CD4-positive, alpha-beta T cell treated with Interleukin-2 at 100 ng/mL for 4 hours (primary cell): Measurements from ENCODE around the gene SMARCAD1.

Source experiments
- DNase-seq: peaks from one replicate; pipeline ENCODE4 v3.0.0-alpha.2; 2020; ENCODE audit warnings: low spot score

Gene SMARCAD1, protein sequence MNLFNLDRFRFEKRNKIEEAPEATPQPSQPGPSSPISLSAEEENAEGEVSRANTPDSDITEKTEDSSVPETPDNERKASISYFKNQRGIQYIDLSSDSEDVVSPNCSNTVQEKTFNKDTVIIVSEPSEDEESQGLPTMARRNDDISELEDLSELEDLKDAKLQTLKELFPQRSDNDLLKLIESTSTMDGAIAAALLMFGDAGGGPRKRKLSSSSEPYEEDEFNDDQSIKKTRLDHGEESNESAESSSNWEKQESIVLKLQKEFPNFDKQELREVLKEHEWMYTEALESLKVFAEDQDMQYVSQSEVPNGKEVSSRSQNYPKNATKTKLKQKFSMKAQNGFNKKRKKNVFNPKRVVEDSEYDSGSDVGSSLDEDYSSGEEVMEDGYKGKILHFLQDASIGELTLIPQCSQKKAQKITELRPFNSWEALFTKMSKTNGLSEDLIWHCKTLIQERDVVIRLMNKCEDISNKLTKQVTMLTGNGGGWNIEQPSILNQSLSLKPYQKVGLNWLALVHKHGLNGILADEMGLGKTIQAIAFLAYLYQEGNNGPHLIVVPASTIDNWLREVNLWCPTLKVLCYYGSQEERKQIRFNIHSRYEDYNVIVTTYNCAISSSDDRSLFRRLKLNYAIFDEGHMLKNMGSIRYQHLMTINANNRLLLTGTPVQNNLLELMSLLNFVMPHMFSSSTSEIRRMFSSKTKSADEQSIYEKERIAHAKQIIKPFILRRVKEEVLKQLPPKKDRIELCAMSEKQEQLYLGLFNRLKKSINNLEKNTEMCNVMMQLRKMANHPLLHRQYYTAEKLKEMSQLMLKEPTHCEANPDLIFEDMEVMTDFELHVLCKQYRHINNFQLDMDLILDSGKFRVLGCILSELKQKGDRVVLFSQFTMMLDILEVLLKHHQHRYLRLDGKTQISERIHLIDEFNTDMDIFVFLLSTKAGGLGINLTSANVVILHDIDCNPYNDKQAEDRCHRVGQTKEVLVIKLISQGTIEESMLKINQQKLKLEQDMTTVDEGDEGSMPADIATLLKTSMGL

DNA sequence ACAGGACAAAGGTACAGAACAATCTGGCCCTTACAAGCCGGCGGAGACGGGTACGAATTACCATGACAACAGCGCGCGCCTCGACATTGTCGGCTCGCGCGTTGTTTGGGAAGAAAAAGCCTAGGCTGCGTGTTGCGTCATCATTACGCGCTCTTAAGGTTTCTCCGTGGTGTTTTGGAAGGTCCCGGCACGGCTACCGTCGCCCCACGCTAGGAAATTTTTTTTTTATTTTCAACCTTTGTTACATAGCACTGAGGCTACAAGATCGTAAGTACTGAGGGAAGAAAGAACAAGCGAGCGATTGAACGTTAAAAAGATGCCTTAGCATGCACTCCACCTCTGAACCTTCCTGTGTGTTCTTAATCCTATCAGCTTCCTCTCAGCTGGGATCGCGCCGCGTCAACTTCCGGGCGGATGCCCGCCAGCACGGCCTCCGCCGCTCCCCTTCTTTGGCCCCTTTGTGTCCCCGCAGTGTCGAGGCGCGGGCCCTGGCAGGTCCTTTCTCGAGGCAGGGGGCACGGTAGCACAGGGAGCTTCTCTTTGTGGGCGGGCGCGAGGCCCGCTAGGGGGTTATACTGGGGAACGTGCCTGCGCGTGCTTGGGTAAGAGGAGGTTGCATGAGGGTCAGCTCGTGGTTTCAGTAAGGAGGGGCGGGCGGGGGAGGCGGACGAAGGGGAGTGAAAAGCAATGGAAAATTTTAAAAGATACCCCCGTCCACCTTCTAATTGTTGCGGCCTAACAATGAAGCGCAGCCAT, at the start of gene SMARCAD1:
Gene SMARCAD1 (plus strand): TSS at position 397 of the 756 bp plus-strand sequence. CDS start 530 bp downstream, outside the sequence.
- peak; percentile 86 for DNase-seq

- no peak for DNase-seq
These were observed 48.8 kb upstream of the SMARCAD1 start for GRCh38 chr4:94158883-94159282.

DNA sequence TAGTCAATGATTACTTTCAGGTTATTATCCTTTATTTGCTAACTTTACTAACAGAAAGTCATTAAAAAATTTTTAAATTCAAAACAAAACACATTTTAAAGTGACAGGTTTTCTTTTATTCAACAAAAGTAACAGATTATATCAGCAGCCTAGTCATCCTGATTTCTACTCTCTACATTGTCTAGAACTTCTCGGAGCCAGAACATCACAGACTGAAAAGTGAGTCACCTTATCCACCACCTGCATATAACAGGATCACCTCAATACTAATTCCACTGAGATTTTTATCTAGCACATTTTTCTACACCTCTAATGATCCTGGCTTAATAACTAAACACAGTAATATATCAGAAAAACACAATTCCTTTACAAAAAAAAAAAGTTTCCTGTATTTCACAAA, 47.9 kb upstream of the SMARCAD1 start:
- no peak for DNase-seq

DNA sequence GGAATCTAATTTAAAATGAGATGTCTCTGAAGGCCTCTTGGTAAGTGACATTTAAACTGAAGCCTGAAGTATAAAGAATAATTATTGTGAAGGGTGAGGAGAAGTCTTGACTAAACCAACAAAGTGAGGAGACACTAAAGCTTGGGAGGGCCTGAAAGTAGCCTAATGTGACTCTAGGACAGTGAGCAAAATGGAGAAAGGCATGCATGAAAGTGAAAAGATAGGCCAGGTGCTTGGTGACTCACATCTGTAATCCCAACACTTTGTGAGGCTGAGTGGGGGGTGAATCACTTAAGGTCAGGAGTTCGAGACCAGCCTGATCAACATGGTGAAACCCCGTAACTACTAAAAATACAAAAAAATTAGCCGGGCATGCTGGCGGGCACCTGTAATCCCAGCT, 46.9 kb upstream of the SMARCAD1 start:
- DNase-seq = no peak

- no peak for DNase-seq
These were observed 42.4 kb upstream of the SMARCAD1 start for GRCh38 chr4:94165256-94165655.

DNA sequence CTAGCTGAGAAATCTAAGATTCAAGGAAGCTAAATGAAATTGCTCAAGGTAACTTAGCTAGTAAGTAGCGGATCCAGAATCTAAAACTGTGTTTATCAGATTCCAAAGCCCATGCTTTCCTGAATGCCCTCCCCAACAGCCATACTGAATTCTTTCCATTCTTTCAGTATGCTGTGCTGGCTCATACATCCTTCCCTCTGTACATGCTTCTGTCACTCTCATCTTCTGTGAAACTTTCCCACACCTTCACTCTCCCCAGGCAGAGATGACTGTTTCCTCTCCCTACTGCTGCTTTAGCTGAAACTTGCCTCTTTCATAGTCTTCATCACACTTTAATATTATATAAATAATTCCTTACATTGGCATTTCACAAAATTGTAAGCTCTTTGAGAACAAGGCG, 39.3 kb upstream of the SMARCAD1 start:
- no peak for DNase-seq

GRCh38 chr4:94169803-94170372, 37.8 kb upstream of the SMARCAD1 start:
- DNase-seq = no peak

GRCh38 chr4:94171616-94172015, 36.0 kb upstream of the SMARCAD1 start:
- no peak for DNase-seq

DNA sequence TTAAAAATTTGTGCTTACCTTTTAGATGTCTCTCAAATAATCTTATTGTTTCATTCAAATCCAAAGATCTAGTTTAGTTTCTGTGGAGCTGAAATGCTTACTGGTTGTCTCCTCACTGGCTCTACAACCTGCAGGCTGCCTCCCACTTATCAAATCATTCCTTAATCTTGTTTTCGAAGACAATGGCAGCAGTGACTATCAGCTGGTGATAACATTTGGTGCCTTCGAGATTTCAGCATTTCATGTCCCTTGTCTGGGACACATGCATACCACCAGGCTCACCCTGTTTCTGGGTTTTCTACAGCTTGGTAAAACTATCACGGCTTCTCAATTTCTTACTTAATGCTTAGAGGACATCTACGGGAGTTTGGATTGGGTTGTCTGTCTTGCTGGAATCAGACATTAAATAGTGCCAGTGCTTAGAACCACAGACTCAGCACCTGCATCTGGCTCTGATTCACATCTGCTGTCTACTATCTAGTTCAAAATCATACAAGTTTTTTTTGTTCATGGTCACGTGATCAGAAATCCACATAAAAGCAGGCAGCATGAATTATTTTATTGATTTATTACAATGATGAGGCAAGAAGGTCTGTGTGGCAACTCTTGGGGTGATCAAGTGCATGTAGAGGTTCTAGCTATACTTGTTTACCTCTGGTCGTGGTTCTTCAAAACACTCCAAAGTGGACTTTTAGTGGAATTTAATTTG, 32.0 kb upstream of the SMARCAD1 start:
- no peak for DNase-seq

DNA sequence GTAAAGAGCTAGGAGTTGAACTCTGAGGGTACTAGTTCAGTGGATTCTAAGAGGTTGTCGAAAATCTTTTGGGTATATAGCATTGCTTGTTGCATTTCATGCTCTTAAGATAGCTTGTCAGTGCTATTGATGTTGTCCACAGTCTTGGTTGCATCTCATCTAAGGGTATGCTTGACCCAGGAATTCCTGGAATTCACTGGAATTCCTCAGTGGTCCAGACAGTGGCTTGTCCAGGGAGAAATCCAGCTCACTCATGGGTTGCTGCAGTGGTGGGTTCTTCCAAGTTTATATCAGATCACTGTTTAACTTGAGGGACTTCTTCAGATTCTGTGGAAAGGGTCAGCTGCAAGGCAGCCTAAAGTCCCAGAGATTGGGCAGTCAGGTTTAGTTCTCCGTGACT, 29.8 kb upstream of the SMARCAD1 start:
- no peak for DNase-seq

DNA sequence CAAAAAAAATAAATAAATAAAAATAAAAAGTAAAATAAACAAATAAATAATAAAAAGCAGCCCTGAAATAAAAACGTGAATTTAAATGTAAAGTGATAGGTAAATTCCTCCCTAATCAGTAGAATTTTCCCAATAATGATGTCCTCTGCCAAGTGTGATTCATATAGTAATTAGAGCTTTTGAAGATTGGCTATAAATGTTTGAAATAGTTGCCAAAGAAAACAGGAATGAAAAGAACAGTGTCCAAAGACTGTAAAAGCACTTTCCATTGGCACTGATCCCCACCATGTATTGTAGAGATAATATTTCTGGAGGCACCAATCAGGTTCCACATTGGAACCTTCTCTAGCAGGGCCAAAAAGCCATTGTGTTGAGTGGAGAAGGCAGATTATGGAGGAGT, 25.9 kb upstream of the SMARCAD1 start:
- no peak for DNase-seq

DNA sequence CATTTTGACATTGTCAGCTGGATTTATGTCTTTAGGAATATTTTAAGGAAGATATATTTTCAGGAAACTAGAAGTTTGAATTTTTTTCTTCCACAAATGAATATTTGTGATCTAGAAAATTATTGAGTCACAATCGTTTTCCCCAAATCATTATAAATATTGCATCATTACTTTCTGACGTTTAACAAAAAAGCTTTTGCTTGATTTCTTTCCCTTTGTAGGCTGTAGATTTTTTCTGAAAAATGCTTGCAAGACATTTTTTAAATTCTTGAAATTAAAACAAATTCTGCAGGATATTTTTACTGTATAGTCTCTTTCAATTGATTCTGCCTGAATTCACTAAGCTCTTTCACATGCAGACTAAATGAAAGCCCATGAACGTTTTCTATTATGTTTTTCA, 4.9 kb upstream of the SMARCAD1 start:
- no peak for DNase-seq

GRCh38 chr4:94208266-94208665, 601 bp downstream of the SMARCAD1 start:
- DNase-seq = no peak

DNA sequence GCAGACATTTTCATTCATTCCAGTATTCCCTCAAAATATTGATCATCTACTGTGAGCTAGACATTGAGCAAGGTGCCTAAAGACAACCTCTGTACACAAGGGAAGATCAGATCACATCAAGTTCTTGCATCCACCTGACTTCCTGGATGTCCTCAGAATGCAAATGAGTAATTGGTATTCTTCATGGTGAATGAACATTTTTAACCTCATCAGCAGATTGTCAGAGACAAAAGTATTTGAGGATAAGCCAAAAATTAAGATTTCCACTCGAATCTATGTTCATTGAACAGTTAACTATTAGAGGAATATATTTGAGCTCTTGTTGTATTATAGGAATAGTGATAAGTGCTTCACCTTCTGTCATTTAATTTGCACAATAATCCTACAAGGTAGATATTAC, 1.3 kb downstream of the SMARCAD1 start:
- no peak for DNase-seq

GRCh38 chr4:94211861-94212260, 4.2 kb downstream of the SMARCAD1 start:
- no peak for DNase-seq

- no peak for DNase-seq
These were observed 7.1 kb downstream of the SMARCAD1 start for GRCh38 chr4:94214703-94215319.

GRCh38 chr4:94216394-94216793, 8.7 kb downstream of the SMARCAD1 start:
- DNase-seq = no peak

DNA sequence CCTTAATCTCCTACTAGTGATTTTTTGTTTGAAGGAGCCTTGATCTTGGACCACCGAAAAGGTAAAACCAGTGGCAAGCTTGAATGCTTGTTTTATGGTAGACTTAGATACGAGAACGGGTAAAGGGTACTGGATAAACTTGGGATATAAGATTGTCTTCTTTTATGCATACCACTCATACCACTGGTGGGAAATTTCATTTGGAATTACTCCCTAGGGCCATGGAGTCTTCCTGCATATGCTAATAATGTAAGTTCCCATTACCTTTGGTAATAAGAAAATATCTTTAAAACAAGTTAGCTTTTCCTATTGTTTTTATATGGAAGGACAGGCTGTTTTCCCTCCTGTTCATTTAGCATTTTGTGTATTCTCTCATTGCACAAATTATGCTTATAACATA, 11.7 kb downstream of the SMARCAD1 start:
- DNase-seq = no peak

DNA sequence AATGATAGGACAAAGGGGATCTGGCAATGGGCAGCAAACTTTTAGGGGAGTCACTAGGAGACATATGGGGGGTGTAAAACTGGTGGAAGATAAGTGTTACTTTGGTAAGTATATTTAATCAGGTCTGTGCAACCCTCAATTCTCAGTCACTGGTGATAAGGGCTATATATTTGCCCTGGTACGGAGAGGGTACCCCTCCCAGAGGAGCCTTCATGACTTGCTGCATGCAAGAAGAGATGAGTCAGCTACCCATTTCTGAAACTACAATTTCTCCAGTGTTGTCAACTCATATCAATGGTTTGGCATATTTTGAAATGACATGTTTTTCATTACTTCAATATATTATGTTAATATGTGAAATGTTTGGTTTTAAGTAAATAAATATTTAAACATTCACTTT, 14.3 kb downstream of the SMARCAD1 start:
- DNase-seq = no peak

DNA sequence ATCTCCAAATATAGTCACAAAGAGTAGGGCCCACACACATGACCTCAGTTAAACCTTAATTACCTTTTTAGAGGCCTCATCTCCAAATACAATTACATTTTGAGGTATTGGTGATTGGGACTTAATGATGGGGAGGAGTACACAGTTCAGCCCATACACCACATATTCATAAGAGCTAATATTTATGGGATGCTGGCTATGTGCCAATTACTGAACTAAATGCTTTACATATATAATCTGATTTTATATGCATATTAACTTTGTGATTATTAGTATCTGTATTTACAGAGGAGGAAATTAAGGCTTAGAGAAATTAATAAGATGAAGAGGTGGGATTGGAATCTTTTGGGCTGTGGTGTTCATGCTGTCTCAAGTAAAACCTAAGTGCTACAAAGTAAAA, 17.8 kb downstream of the SMARCAD1 start:
- no peak for DNase-seq

DNA sequence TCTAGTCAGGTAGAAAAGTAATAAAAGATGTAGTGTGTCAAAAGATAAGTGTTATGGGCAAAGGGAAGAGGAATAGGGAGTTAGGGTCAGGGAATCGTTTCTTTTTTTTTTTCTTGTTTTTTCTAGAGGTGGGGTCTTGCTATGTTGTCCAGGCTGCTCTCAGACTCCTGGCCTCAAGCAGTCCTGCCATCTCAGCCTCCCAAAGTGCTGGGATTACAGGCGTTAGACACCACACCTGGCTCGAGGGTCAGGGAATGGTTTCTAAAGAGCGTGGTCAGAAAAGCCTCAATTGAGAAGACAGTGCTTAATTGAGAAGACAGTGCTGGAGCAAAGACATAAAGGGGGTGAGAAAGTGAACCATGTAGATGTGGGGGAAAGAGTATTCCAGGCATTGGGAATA, 19.1 kb downstream of the SMARCAD1 start:
- no peak for DNase-seq
